Neuronal stem cell (in vitro differentiated cells): ENCODE measurements around the gene ECHS1.
A peak's percentile ranks its signal among the peaks of the same experiment; 100 is the strongest.

Experiments used
- DNase-seq: peaks from one replicate; pipeline ENCODE4 v3.0.0-alpha.2; 2013; ENCODE audit warnings: low spot score
- H2AFZ ChIP-seq: one replicate; pipeline ENCODE4 v1.6.1; 2013; ENCODE audit warnings: mild to moderate bottlenecking, low read length, inconsistent platforms
- H2AK5ac ChIP-seq: 2 replicates; pipeline ENCODE4 v1.6.1; 2013; ENCODE audit warnings: low read depth, mild to moderate bottlenecking, inconsistent platforms, low read length, moderate library complexity, mixed read lengths
- H2BK120ac ChIP-seq: 2 replicates; pipeline ENCODE4 v1.6.1; 2013; ENCODE audit warnings: low read depth, mild to moderate bottlenecking, inconsistent platforms, low read length, moderate library complexity, mixed read lengths
- H2BK12ac ChIP-seq: one replicate; pipeline ENCODE4 v1.6.1; 2013; ENCODE audit warnings: low read length, inconsistent platforms
- H2BK15ac ChIP-seq: 2 replicates; pipeline ENCODE4 v1.6.1; 2013; ENCODE audit warnings: mild to moderate bottlenecking, low read length, inconsistent platforms, mixed read lengths
- H2BK5ac ChIP-seq: one replicate; pipeline ENCODE4 v1.6.1; 2013; ENCODE audit warnings: inconsistent platforms, mild to moderate bottlenecking, low read length, moderate library complexity
- H3K14ac ChIP-seq: one replicate; pipeline ENCODE4 v1.6.1; 2013; ENCODE audit warnings: low read length, inconsistent platforms
- H3K18ac ChIP-seq: 2 replicates; pipeline ENCODE4 v1.6.1; 2013; ENCODE audit warnings: low read length, inconsistent platforms
- H3K23ac ChIP-seq: 2 replicates; pipeline ENCODE4 v1.6.1; 2013; ENCODE audit warnings: low read depth, mild to moderate bottlenecking, mixed read lengths, low read length, inconsistent platforms; ENCODE audit not compliant: poor library complexity
- H3K27ac ChIP-seq: replicated peaks from 3 replicates; pipeline ENCODE4 v1.5.1; 2013; ENCODE audit warnings: low read length, inconsistent platforms
- H3K27me3 ChIP-seq, 3 experiments: 2 replicates each; pipeline ENCODE4 v1.6.1; 2013; ENCODE audit warnings: low read length in 3 of 3, mild to moderate bottlenecking in 2 of 3, inconsistent platforms in 1 of 3, low read depth in 1 of 3, mixed read lengths in 1 of 3, moderate library complexity in 1 of 3; ENCODE audit not compliant: control insufficient read depth in 3 of 3, insufficient read depth in 3 of 3
- H3K36me3 ChIP-seq, 2 donors: replicated peaks in 1 of 2; 2 replicates each; pipeline ENCODE4 v1.6.1; 2013; ENCODE audit warnings: low read length in 2 of 2; ENCODE audit not compliant: control insufficient read depth in 2 of 2, insufficient read depth in 2 of 2
- H3K4ac ChIP-seq: 2 replicates; pipeline ENCODE4 v1.6.1; 2013; ENCODE audit warnings: inconsistent platforms, mild to moderate bottlenecking, low read length, moderate library complexity
- H3K4me1 ChIP-seq, 2 donors: 1 replicate in 1 of 2; 2 replicates in 1 of 2; pipeline ENCODE4 v1.6.1; 2013; ENCODE audit warnings: low read length in 2 of 2, low read depth in 1 of 2; ENCODE audit not compliant: control insufficient read depth in 2 of 2, insufficient read depth in 1 of 2
- H3K4me2 ChIP-seq: one replicate; pipeline ENCODE4 v1.6.1; 2013; ENCODE audit warnings: mild to moderate bottlenecking, low read length, inconsistent platforms; ENCODE audit not compliant: insufficient read depth, poor library complexity, severe bottlenecking
- H3K4me3 ChIP-seq, 2 donors: 2 replicates each; pipeline ENCODE4 v1.5.1; 2013; ENCODE audit warnings: low read length in 2 of 2, mild to moderate bottlenecking in 2 of 2, inconsistent platforms in 1 of 2, moderate library complexity in 1 of 2
- H3K79me1 ChIP-seq: one replicate; pipeline ENCODE4 v1.6.1; 2013; ENCODE audit warnings: low read depth, mild to moderate bottlenecking, inconsistent platforms, low read length, moderate library complexity
- H3K9ac ChIP-seq: one replicate; pipeline ENCODE4 v1.6.1; 2013; ENCODE audit warnings: mild to moderate bottlenecking, low read depth, low read length, inconsistent platforms; ENCODE audit not compliant: poor library complexity
- H3K9me3 ChIP-seq, 2 donors: replicated peaks in 1 of 2; 2 replicates each; pipeline versions ENCODE3 to v1.6.1; 2013; ENCODE audit warnings: low read length in 2 of 2, mild to moderate bottlenecking in 2 of 2, inconsistent platforms in 1 of 2, low read depth in 1 of 2, mixed read lengths in 1 of 2, moderate library complexity in 1 of 2; ENCODE audit not compliant: control insufficient read depth in 2 of 2, insufficient read depth in 1 of 2
- H4K8ac ChIP-seq: one replicate; pipeline ENCODE4 v1.6.1; 2013; ENCODE audit warnings: low read depth, mild to moderate bottlenecking, inconsistent platforms, low read length, moderate library complexity
- H4K91ac ChIP-seq: one replicate; pipeline ENCODE4 v1.6.1; 2013; ENCODE audit warnings: low read length, low read depth, mild to moderate bottlenecking, inconsistent platforms; ENCODE audit not compliant: poor library complexity
- WGBS, 2 donors: extraction: QIAGEN DNeasy Blood & Tissue Kit; methylation state at CpG; one replicate each; pipeline ENCODE4 v1.1.7; 2013; ENCODE audit warnings: missing lambda C conversion rate in 2 of 2, mixed read lengths in 1 of 2; ENCODE audit not compliant: insufficient read length in 2 of 2, insufficient replicate concordance in 1 of 2; ENCODE audit errors: extremely low coverage in 2 of 2; 5-methylcytosine and 5-hydroxymethylcytosine counted together

Gene ECHS1

DNA sequence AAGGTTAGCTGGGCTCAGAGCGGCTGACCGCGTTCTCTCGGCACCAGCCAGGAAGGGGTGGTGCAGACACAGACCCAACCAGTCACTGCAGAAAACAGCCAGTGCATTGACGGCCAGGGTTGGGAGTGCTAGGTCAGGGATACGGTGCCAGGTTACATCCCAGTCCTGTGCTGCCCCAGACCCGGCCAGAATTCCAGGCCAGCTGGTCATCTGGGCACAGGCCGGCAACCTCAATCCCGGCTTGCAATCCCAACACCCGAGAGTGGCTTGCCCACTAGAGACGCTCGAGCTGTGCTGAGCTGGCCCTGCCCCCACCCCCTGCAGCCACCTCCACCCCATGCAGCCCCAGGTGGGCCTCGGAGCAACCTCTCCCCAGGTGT lies 22.2 kb downstream of the ECHS1 start:
- no CpG with 5 or more reads among the region's 13 CpGs for WGBS, 2 donors
- peak overlapping the region; percentile 71 for H3K18ac ChIP-seq

DNA sequence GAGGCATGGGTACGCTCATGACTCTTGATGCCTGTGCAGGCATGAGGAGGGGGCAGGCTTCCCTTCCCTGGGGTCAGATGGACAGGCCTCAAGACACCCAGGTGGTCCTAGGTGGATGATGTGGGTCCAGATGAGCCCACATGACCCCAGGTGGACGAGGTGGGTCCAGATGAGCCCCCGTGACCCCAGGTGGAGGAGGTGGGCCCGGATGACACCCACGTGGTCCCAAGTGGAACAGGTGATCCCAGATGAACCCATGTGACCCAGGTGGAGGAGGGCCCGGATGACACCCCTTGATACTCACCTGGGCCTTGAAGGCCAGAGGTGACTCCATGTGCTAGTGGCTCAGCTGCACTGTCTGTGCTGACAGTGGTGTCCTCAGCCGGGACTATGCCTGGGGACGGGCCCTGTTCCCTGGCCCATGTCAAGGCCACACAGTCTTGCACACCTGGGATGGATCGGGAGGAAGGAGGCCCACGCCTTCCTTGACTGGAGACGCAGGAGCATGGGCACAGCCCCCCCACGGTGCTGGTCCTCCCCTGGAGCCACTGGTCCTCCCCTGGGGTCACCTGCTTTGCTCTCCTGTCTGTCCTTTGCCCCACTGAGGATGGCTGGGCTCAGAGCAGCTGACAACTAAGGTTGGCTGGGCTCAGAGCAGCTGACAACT lies 22.7 kb downstream of the ECHS1 start:
- H3K14ac ChIP-seq: peak overlapping the region; percentile 38
- H2AK5ac ChIP-seq: peak overlapping the region; percentile 84
- H3K27ac ChIP-seq: no peak overlapping the region
- peak overlapping the region; percentile 73 for H2BK12ac ChIP-seq
- no peaks in the 10 kb centered on the region for H3K36me3 ChIP-seq
- H2BK5ac ChIP-seq: peak overlapping the region; percentile 35
- H3K27me3 ChIP-seq: no peaks in the 10 kb centered on the region
- H3K18ac ChIP-seq: peak overlapping the region; percentile 64
- no peak overlapping the region for H3K4ac ChIP-seq
- no peak overlapping the region for H2BK120ac ChIP-seq
- no peak for DNase-seq
- H3K9ac ChIP-seq: peak overlapping the region; percentile 70
- H4K8ac ChIP-seq: peak overlapping the region; percentile 48
- H3K9me3 ChIP-seq: peaks cover 4 to 5% of the 10 kb centered on the region in 2 donors
- H3K4me2 ChIP-seq: peak overlapping the region; percentile 18
- no peak overlapping the region for H2BK15ac ChIP-seq
- peaks cover 10% of the 10 kb centered on the region for H3K79me1 ChIP-seq
- H2AFZ ChIP-seq: no peak overlapping the region
- H3K4me1 ChIP-seq: peaks cover 0 to 7% of the 10 kb centered on the region in 2 donors
- WGBS, 2 donors: no CpG with 5 or more reads among the region's 12 CpGs
- peak overlapping the region; percentile 34 for H3K23ac ChIP-seq
- H4K91ac ChIP-seq: no peak overlapping the region
- H3K4me3 ChIP-seq: no peak overlapping the region

More for the DNA sequence above, 22.2 kb downstream of the ECHS1 start:
- H2AFZ ChIP-seq: no peak overlapping the region
- H3K14ac ChIP-seq: no peak overlapping the region
- H3K9ac ChIP-seq: peak overlapping the region; percentile 70
- DNase-seq: no peak
- H3K79me1 ChIP-seq: peaks cover 10% of the 10 kb centered on the region
- H2BK15ac ChIP-seq: no peak overlapping the region
- H3K4me2 ChIP-seq: no peak overlapping the region
- no peak overlapping the region for H3K4ac ChIP-seq
- H3K27ac ChIP-seq: no peak overlapping the region
- no peak overlapping the region for H4K91ac ChIP-seq
- H3K4me3 ChIP-seq: no peak overlapping the region
- peaks cover 0 to 7% of the 10 kb centered on the region in 2 donors for H3K4me1 ChIP-seq
- H3K27me3 ChIP-seq: no peaks in the 10 kb centered on the region
- no peak overlapping the region for H2BK12ac ChIP-seq
- H3K9me3 ChIP-seq: peaks cover 0 to 5% of the 10 kb centered on the region in 2 donors
- H2AK5ac ChIP-seq: no peak overlapping the region
- no peak overlapping the region for H2BK5ac ChIP-seq
- H3K23ac ChIP-seq: peak overlapping the region; percentile 80
- H3K36me3 ChIP-seq: peaks cover 0 to 3% of the 10 kb centered on the region in 2 donors
- H4K8ac ChIP-seq: peak overlapping the region; percentile 48
- no peak overlapping the region for H2BK120ac ChIP-seq

DNA sequence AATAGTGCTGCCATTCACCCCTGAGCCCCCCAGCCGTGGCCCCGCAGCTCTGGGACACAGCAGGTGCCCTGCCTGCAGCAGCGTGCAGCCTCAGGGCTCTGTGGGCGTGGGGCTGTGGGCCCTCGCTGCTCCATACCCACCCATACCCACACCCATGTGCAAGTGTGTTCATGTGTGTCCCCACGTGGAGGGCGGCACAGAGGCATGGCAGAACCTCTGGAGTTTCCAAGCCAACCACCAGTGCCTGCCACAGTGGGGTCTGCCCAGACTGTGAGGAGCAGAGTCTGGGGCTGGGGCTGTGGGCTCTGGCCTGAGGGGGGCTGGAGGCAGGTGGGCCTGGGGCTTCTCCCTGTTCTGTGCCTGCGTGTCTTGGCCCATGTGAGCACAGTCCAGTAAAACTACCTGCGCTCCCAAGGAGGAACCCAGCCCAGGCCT lies 23.6 kb downstream of the ECHS1 start:
- H2AFZ ChIP-seq: no peak overlapping the region
- H3K23ac ChIP-seq: peak overlapping the region; percentile 90
- H3K4me3 ChIP-seq: peak overlapping the region in 1 of 2 donors; percentile 66

DNA sequence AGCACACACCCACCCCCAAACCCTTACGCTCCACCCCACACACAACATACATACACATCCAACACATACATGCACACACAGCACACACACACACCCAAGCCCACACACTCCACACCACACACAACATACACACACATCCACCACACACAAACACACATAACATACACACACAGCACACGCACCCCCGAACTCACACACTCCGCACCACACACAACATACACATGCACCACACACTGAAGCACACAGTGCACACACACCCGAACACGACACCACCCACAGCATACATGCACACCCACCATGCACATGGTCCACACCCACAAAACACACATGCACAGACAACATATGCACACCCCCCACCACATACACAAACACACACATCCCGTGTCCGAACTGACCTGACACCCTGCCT lies 24.0 kb downstream of the ECHS1 start:
- Histone ChIP-seq H3K18ac (peak overlapping the region; percentile 74), H2AK5ac (peak overlapping the region; percentile 70), H3K27ac (no peak overlapping the region), H3K4me3 (peak overlapping the region in 1 of 2 donors; percentile 66), H3K9ac (peak overlapping the region; percentile 70), H3K27me3 (no peaks in the 10 kb centered on the region), H2BK15ac (peak overlapping the region; percentile 5), H2BK120ac (no peak overlapping the region), H3K9me3 (peaks cover 5 to 10% of the 10 kb centered on the region in 2 donors), H3K36me3 (no peaks in the 10 kb centered on the region), H2BK5ac (peak overlapping the region; percentile 35), H3K4me1 (peaks cover 0 to 7% of the 10 kb centered on the region in 2 donors), H4K8ac (peak overlapping the region; percentile 86), H4K91ac (peak overlapping the region; percentile 79), H2BK12ac (peak overlapping the region; percentile 7), H3K4me2 (no peak overlapping the region), H3K79me1 (peaks cover 10% of the 10 kb centered on the region), H3K4ac (peak overlapping the region; percentile 89), H3K23ac (peak overlapping the region; percentile 90), H2AFZ (no peak overlapping the region), H3K14ac (peak overlapping the region; percentile 99)
- WGBS, 2 donors: 100% methylated on average over 1 to 4 of the region's 8 CpGs
- DNase-seq: no peak

More for the DNA sequence above, 23.6 kb downstream of the ECHS1 start:
- no peak for DNase-seq
- Histone ChIP-seq H3K36me3 (no peaks in the 10 kb centered on the region), H3K27me3 (no peaks in the 10 kb centered on the region), H3K4ac (peak overlapping the region; percentile 37), H2BK5ac (peak overlapping the region; percentile 35), H4K8ac (peak overlapping the region; percentile 82), H4K91ac (peak overlapping the region; percentile 53), H3K9me3 (peaks cover 5 to 10% of the 10 kb centered on the region in 2 donors), H3K79me1 (peaks cover 10% of the 10 kb centered on the region), H2BK120ac (no peak overlapping the region), H2AK5ac (peak overlapping the region; percentile 84), H2BK12ac (peak overlapping the region; percentile 7), H3K18ac (peak overlapping the region; percentile 74), H3K9ac (peak overlapping the region; percentile 70), H3K4me2 (no peak overlapping the region), H2BK15ac (peak overlapping the region; percentile 37), H3K14ac (peak overlapping the region; percentile 99), H3K4me1 (peaks cover 0 to 7% of the 10 kb centered on the region in 2 donors), H3K27ac (no peak overlapping the region)
- no CpG with 5 or more reads among the region's 9 CpGs for WGBS, 2 donors
